Mesendoderm (in vitro differentiated cells): ENCODE results near the gene USP17L22. TPM values are rescaled to one million over a fixed set of nuclear protein-coding genes. Genes with fewer than 3 reads are reported as not detected.
"Not testable (repeated sequence)": the region's sequence is repeated elsewhere in the genome, so short reads cannot be mapped to it uniquely, and the experiment has no call there.

Experiments
- DNase-seq: peaks from one replicate; pipeline ENCODE4 v3.0.0; 2013
- H2AK5ac ChIP-seq: 2 replicates; pipeline ENCODE4 v1.6.1; 2013; ENCODE audit warnings: low read length, inconsistent platforms
- H2BK120ac ChIP-seq: 2 replicates; pipeline ENCODE4 v1.6.1; 2013; ENCODE audit warnings: low read depth, mild to moderate bottlenecking, low read length, moderate library complexity, mixed read lengths
- H2BK15ac ChIP-seq: replicated peaks from 2 replicates; pipeline ENCODE4 v1.6.1; 2013; ENCODE audit warnings: low read depth, mild to moderate bottlenecking, moderate library complexity
- H2BK5ac ChIP-seq: 2 replicates; pipeline ENCODE4 v1.6.1; 2013; ENCODE audit warnings: low read length, inconsistent platforms
- H3K18ac ChIP-seq: 2 replicates; pipeline ENCODE4 v1.6.1; 2013; ENCODE audit warnings: mild to moderate bottlenecking, low read length, mixed read lengths
- H3K23ac ChIP-seq: one replicate; pipeline ENCODE4 v1.6.1; 2013; ENCODE audit warnings: low read length
- H3K27ac ChIP-seq: 2 replicates; pipeline ENCODE4 v1.5.1; 2013; ENCODE audit warnings: low read depth, mild to moderate bottlenecking, inconsistent platforms, low read length, moderate library complexity
- H3K27me3 ChIP-seq: 2 replicates; pipeline ENCODE4 v1.6.1; 2013; ENCODE audit warnings: low read length, control low read depth, mild to moderate bottlenecking, inconsistent platforms; ENCODE audit not compliant: insufficient read depth, poor library complexity
- H3K36me3 ChIP-seq: 2 replicates; pipeline ENCODE4 v1.6.1; 2013; ENCODE audit warnings: low read length, inconsistent platforms; ENCODE audit not compliant: control insufficient read depth, insufficient read depth
- H3K4ac ChIP-seq: one replicate; pipeline ENCODE4 v1.6.1; 2013; ENCODE audit warnings: low read depth, mild to moderate bottlenecking, low read length, moderate library complexity
- H3K4me1 ChIP-seq: 2 replicates; pipeline ENCODE4 v1.6.1; 2013; ENCODE audit warnings: low read depth, low read length, inconsistent platforms; ENCODE audit not compliant: control insufficient read depth
- H3K4me2 ChIP-seq: 2 replicates; pipeline ENCODE4 v1.6.1; 2013; ENCODE audit warnings: low read length
- H3K4me3 ChIP-seq: 2 replicates; pipeline ENCODE4 v1.5.1; 2013; ENCODE audit warnings: mild to moderate bottlenecking, low read length
- H3K56ac ChIP-seq: one replicate; pipeline ENCODE4 v1.6.1; 2013; ENCODE audit warnings: low read length
- H3K79me1 ChIP-seq: 2 replicates; pipeline ENCODE4 v1.6.1; 2013; ENCODE audit warnings: low read length, inconsistent platforms
- H3K79me2 ChIP-seq: 2 replicates; pipeline ENCODE4 v1.6.1; 2013; ENCODE audit warnings: mild to moderate bottlenecking, low read length; ENCODE audit not compliant: control insufficient read depth, insufficient read depth
- H3K9ac ChIP-seq: 2 replicates; pipeline ENCODE4 v1.6.1; 2013; ENCODE audit warnings: low read length, inconsistent platforms
- H4K5ac ChIP-seq: one replicate; pipeline ENCODE4 v1.6.1; 2013; ENCODE audit warnings: low read length
- H4K8ac ChIP-seq: one replicate; pipeline ENCODE4 v1.6.1; 2013; ENCODE audit warnings: low read depth, mild to moderate bottlenecking, control low read depth, low read length, moderate library complexity
- WGBS: extraction: QIAGEN DNeasy Blood & Tissue Kit; methylation state at CpG from one replicate; pipeline ENCODE4 v1.1.7; 2013; ENCODE audit warnings: low lambda C conversion rate, missing lambda C conversion rate; ENCODE audit not compliant: insufficient coverage; ENCODE audit errors: extremely low coverage; 5-methylcytosine and 5-hydroxymethylcytosine counted together
- polyA plus RNA-seq, 2 experiments: library from polyadenylated mRNA; stranded (reverse); fragments of 200-250 nt; gene quantifications; one replicate each; pipeline ENCODE4 v1.2.3, GENCODE V29; 2013

The USP17L22 gene
- polyA plus RNA-seq (2013, experiment 1 of 2) = not detected
- polyA plus RNA-seq (2013, experiment 2 of 2) = not detected

DNA sequence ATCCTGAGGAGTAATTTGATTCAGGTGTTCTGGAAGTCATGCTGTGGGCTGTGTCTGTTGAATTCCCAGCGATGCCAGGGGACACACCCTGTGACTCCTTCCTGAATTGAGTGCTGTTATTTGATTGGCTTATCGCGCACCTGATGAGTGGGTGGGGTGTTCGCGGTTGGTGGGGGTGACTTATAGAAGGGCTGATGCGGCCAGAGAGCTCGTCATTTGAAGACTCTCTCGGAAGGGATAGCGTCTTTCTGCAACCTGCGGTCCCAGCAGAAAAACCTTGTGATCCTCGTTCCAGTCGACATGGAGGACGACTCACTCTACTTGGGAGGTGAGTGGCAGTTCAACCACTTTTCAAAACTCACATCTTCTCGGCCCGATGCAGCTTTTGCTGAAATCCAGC lies at the start of gene USP17L22:
Gene USP17L22 (plus strand): TSS at position 301 of the 400 bp plus-strand sequence. CDS start 0 bp downstream, at position 301.
- not testable (repeated sequence) for H3K36me3 ChIP-seq, H3K27me3 ChIP-seq, H3K4ac ChIP-seq, H3K4me2 ChIP-seq, H2AK5ac ChIP-seq, H2BK15ac ChIP-seq, H3K56ac ChIP-seq, H3K4me3 ChIP-seq, H4K5ac ChIP-seq, H3K79me1 ChIP-seq, H2BK5ac ChIP-seq, H3K79me2 ChIP-seq, H2BK120ac ChIP-seq, H4K8ac ChIP-seq, DNase-seq, H3K27ac ChIP-seq, H3K9ac ChIP-seq, H3K4me1 ChIP-seq, H3K18ac ChIP-seq, H3K23ac ChIP-seq
- no CpG with 5 or more reads among the region's 15 CpGs for WGBS

DNA sequence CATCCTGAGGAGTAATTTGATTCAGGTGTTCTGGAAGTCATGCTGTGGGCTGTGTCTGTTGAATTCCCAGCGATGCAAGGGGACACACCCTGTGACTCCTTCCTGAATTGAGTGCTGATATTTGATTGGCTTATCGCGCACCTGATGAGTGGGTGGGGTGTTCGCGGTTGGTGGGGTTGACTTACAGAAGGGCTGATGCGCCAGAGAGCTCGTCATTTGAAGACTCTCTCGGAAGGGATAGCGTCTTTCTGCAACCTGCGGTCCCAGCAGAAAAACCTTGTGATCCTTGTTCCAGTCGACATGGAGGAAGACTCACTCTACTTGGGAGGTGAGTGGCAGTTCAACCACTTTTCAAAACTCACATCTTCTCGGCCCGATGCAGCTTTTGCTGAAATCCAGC lies 47.6 kb upstream of the USP17L22 start, which contains the start of gene USP17L12:
Gene USP17L12 (plus strand): TSS at position 301 of the 400 bp plus-strand sequence. CDS start 0 bp downstream, at position 301.
- not testable (repeated sequence) for H3K9ac ChIP-seq, H2BK120ac ChIP-seq, H2AK5ac ChIP-seq, H3K4ac ChIP-seq, H3K79me2 ChIP-seq, H3K79me1 ChIP-seq, H2BK5ac ChIP-seq, H2BK15ac ChIP-seq, H3K4me3 ChIP-seq, H3K27ac ChIP-seq, H3K18ac ChIP-seq, H3K4me1 ChIP-seq, DNase-seq, H3K36me3 ChIP-seq, H4K5ac ChIP-seq, H3K56ac ChIP-seq, H3K23ac ChIP-seq, H4K8ac ChIP-seq, H3K27me3 ChIP-seq, H3K4me2 ChIP-seq
- WGBS = no CpG with 5 or more reads among the region's 13 CpGs

DNA sequence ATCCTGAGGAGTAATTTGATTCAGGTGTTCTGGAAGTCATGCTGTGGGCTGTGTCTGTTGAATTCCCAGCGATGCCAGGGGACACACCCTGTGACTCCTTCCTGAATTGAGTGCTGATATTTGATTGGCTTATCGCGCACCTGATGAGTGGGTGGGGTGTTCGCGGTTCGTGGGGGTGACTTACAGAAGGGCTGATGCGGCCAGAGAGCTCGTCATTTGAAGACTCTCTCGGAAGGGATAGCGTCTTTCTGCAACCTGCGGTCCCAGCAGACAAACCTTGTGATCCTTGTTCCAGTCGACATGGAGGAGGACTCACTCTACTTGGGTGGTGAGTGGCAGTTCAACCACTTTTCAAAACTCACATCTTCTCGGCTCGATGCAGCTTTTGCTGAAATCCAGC lies 42.8 kb upstream of the USP17L22 start, which contains the start of gene USP17L13:
Gene USP17L13 (plus strand): TSS at position 301 of the 400 bp plus-strand sequence. CDS start 0 bp downstream, at position 301.
- not testable (repeated sequence) for H3K56ac ChIP-seq, H2AK5ac ChIP-seq, H3K27ac ChIP-seq, H4K8ac ChIP-seq, H3K4ac ChIP-seq, H3K4me2 ChIP-seq, H2BK120ac ChIP-seq, H3K9ac ChIP-seq, H2BK5ac ChIP-seq, H3K23ac ChIP-seq, H3K79me2 ChIP-seq, H3K79me1 ChIP-seq, H4K5ac ChIP-seq, H3K27me3 ChIP-seq, H3K36me3 ChIP-seq, H2BK15ac ChIP-seq, DNase-seq, H3K18ac ChIP-seq, H3K4me1 ChIP-seq, H3K4me3 ChIP-seq
- no CpG with 5 or more reads among the region's 14 CpGs for WGBS

GRCh38 chr4:9230249-9230648 lies 37.2 kb upstream of the USP17L22 start:
- WGBS = no CpG with 5 or more reads among the region's 8 CpGs
- H2BK15ac ChIP-seq, H2BK120ac ChIP-seq, H3K23ac ChIP-seq, H3K4me3 ChIP-seq, H3K9ac ChIP-seq, H4K8ac ChIP-seq, H3K4ac ChIP-seq, H3K36me3 ChIP-seq, H4K5ac ChIP-seq, H3K79me1 ChIP-seq, DNase-seq, H3K18ac ChIP-seq, H2AK5ac ChIP-seq, H3K56ac ChIP-seq, H3K27ac ChIP-seq, H3K4me2 ChIP-seq, H2BK5ac ChIP-seq, H3K79me2 ChIP-seq, H3K27me3 ChIP-seq, H3K4me1 ChIP-seq: not testable (repeated sequence)

- H2BK5ac ChIP-seq, H3K79me1 ChIP-seq, H3K27ac ChIP-seq, H3K4me3 ChIP-seq, H3K23ac ChIP-seq, H3K27me3 ChIP-seq, H3K9ac ChIP-seq, H4K5ac ChIP-seq, H3K4me2 ChIP-seq, H2BK15ac ChIP-seq, H2BK120ac ChIP-seq, H3K4ac ChIP-seq, H3K79me2 ChIP-seq, H2AK5ac ChIP-seq, H3K36me3 ChIP-seq, DNase-seq, H4K8ac ChIP-seq, H3K56ac ChIP-seq, H3K4me1 ChIP-seq, H3K18ac ChIP-seq: not testable (repeated sequence)
- no CpG with 5 or more reads among the region's 15 CpGs for WGBS
These were observed 33.3 kb upstream of the USP17L22 start, which contains the start of gene USP17L15 for GRCh38 chr4:9234085-9234484. Gene USP17L15 (plus strand): TSS chr4:9234385. CDS start chr4:9234385, 0 bp downstream.

GRCh38 chr4:9238461-9238860 lies 29.0 kb upstream of the USP17L22 start:
- not testable (repeated sequence) for H3K18ac ChIP-seq, H2AK5ac ChIP-seq, H4K5ac ChIP-seq, H3K23ac ChIP-seq, H3K4me2 ChIP-seq, H3K4ac ChIP-seq, H4K8ac ChIP-seq, H2BK15ac ChIP-seq, H3K4me1 ChIP-seq, H2BK5ac ChIP-seq, H3K27me3 ChIP-seq, H2BK120ac ChIP-seq, H3K36me3 ChIP-seq, H3K79me1 ChIP-seq, H3K9ac ChIP-seq, H3K27ac ChIP-seq, H3K56ac ChIP-seq, H3K79me2 ChIP-seq
- peak; percentile 1 for DNase-seq
- H3K4me3 ChIP-seq = peak overlapping the region; percentile 44
- no CpG with 5 or more reads among the region's 12 CpGs for WGBS
